COR-L47 (cell line): ENCODE measurements around the gene DMAC2.
"Not testable (repeated sequence)": the region's sequence is repeated elsewhere in the genome, so short reads cannot be mapped to it uniquely, and the experiment has no call there.

Experiments
- DNase-seq: peaks from one replicate; lab custom pipeline; 2025; lab: John Stamatoyannopoulos, UW

Gene DMAC2

GRCh38 chr19:41398598-41398997 is 41.1 kb downstream of the DMAC2 start:
- no peak for DNase-seq

DNA sequence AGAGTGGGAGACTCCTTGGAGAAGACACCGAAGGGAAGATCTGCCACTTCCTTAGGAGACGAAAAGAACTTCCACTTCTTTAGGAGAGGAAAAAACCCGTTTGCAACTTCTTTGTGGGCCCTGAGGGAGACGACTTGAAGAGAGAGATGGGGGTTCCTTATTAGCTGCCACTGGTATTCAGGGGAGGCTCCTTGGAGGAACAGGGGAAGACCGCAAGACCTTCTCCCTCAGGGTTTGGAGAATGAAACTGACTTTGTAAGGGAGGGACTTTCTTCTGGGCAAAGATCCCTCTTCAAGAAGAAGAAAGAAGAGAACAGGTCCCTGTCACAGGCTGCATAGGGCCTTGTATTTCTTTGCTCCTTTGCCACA is 41.7 kb downstream of the DMAC2 start:
- DNase-seq = no peak

- DNase-seq = peak; percentile 100
Observed at GRCh38 chr19:41397086-41398049, 42.3 kb downstream of the DMAC2 start, which contains the start of the genes BCKDHA and EXOSC5. Gene BCKDHA (plus strand): TSS chr19:41397818. CDS start chr19:41397828, 10 bp downstream. Gene EXOSC5 (minus strand): TSS chr19:41397359. CDS start chr19:41397328, 31 bp downstream.

DNA sequence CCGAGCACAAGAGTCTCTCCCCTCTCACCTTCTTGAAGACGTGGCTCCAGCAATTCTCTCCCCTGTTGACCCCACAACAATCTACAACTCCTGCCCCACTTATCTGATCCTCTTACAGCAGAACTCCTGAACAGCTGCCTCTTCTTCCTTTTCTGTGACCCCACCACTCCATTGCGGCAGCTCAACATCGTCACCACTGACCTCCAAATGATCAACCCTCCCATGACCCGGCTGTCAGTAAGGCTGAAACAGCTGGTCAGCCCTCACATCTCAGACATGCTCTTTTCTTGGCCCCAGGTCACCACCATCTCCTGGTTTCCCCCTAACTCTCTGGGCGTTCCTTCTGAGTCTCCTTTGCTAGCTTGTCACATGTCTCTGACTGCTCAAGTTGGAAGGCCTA is 44.4 kb downstream of the DMAC2 start:
- no peak for DNase-seq

DNA sequence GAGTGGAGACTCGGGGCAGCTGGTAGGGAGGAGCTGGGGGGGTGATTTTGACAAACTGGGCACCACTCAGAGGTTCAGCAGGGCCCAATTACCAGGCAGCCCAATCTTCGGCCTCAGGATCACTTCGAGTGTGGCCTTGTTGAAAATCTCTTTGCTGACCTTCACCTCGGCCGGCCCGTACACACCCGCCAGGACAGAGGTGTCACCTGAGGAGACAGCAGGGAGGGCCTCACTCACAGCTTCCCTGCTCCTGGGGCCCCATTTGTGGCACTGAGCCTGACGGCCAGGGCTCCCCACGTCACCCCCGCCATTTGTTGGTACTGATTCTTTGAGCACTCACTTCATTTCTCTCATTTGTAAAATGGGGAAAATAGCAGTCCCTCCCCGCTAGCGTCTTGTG is 46.9 kb downstream of the DMAC2 start:
- no peak for DNase-seq

DNA sequence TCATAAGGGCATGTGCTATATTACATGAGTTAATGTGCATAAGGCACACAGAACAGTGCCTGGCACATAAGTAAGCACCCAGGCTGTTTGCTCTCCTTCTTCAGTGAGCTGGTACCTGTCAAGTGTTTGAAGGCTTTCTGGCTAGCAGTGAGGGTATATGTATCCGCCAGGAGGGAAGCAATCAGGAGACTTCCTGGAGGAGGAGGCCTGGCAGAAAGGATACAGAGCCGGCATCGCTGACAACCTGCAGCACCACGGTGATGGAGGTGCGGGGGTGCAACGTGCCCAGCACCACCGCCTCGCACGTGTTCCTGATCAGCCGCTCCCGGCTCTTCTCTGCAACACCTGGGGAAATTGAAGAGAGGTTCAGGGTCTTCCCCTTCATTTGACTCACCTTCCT is 48.1 kb downstream of the DMAC2 start:
- no peak for DNase-seq

GRCh38 chr19:41386442-41386841 is 53.3 kb downstream of the DMAC2 start:
- DNase-seq = no peak

DNA sequence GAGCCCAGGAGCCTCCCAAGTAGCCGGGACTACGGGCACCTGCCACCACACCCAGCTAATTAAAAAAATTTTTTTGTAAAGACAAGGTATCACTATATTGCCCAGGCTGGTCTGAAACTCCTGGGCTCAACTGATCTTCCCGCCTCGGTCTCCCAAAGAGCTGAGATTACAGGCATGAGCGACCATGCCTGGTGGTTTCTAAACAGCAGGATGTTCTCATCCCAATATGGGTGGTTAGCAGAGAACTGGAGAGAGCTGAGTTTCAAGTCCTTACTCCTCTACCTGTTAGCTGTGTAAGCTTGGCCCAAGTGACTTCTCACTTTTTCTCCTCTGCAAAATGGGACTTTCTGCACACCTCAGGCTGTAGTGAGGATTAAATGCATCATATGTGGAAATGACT is 55.4 kb downstream of the DMAC2 start:
- no peak for DNase-seq

GRCh38 chr19:41381536-41381935 is 58.2 kb downstream of the DMAC2 start:
- not testable (repeated sequence) for DNase-seq
